KMS-11 (cell line): ENCODE measurements around the gene SLC4A8.

Experiments
- H2AFZ ChIP-seq: fragments of 200-600 bp; sonication (generic); 2 replicates; pipeline ENCODE4 v1.6.1; 2016; ENCODE audit warnings: antibody characterized with exemption, mixed run types, low read depth
- H3K27ac ChIP-seq: fragments of 200-600 bp; sonication (generic); 2 replicates; pipeline ENCODE4 v1.6.1; 2016; ENCODE audit warnings: mild to moderate bottlenecking, mixed run types
- H3K27me3 ChIP-seq: fragments of 200-600 bp; sonication (generic); 2 replicates; pipeline ENCODE4 v1.6.1; 2017; ENCODE audit warnings: mild to moderate bottlenecking, low read depth, mixed run types, moderate library complexity; ENCODE audit not compliant: insufficient read depth
- H3K36me3 ChIP-seq: fragments of 200-600 bp; sonication (generic); 2 replicates; pipeline ENCODE4 v1.6.1; 2017; ENCODE audit warnings: mild to moderate bottlenecking, mixed run types; ENCODE audit not compliant: insufficient read depth
- H3K4me1 ChIP-seq: fragments of 200-600 bp; sonication (generic); 2 replicates; pipeline ENCODE4 v1.6.1; 2016; ENCODE audit warnings: mild to moderate bottlenecking, low read depth, mixed run types; ENCODE audit not compliant: poor library complexity, severe bottlenecking
- H3K4me2 ChIP-seq: fragments of 200-600 bp; sonication (generic); 2 replicates; pipeline ENCODE4 v1.7.0; 2016; ENCODE audit warnings: mild to moderate bottlenecking, mixed run types
- H3K4me3 ChIP-seq: fragments of 200-600 bp; sonication (generic); IDR thresholded peaks from 2 replicates; pipeline ENCODE4 v1.6.1; 2017; ENCODE audit warnings: low read depth, low read length, mixed read lengths; ENCODE audit not compliant: insufficient read depth
- H3K79me2 ChIP-seq: fragments of 200-600 bp; sonication (generic); 2 replicates; pipeline ENCODE4 v1.6.1; 2016; ENCODE audit warnings: low read depth, mixed run types; ENCODE audit not compliant: insufficient read depth
- H3K9ac ChIP-seq: fragments of 200-600 bp; sonication (generic); 2 replicates; pipeline ENCODE4 v1.6.1; 2016; ENCODE audit warnings: mild to moderate bottlenecking, mixed run types
- H4K20me1 ChIP-seq: fragments of 200-600 bp; sonication (generic); 2 replicates; pipeline ENCODE4 v1.6.1; 2016; ENCODE audit warnings: mild to moderate bottlenecking, mixed run types; ENCODE audit not compliant: insufficient read depth
- TF ChIP-seq, protein P1 (sequence below): fragments of 200-600 bp; sonication (generic); conservative IDR thresholded peaks from 2 replicates; pipeline ENCODE4 v1.6.1; 2017; ENCODE audit warnings: low read depth, mild to moderate bottlenecking, antibody characterized with exemption, low read length, moderate library complexity, mixed read lengths

The SLC4A8 gene

DNA sequence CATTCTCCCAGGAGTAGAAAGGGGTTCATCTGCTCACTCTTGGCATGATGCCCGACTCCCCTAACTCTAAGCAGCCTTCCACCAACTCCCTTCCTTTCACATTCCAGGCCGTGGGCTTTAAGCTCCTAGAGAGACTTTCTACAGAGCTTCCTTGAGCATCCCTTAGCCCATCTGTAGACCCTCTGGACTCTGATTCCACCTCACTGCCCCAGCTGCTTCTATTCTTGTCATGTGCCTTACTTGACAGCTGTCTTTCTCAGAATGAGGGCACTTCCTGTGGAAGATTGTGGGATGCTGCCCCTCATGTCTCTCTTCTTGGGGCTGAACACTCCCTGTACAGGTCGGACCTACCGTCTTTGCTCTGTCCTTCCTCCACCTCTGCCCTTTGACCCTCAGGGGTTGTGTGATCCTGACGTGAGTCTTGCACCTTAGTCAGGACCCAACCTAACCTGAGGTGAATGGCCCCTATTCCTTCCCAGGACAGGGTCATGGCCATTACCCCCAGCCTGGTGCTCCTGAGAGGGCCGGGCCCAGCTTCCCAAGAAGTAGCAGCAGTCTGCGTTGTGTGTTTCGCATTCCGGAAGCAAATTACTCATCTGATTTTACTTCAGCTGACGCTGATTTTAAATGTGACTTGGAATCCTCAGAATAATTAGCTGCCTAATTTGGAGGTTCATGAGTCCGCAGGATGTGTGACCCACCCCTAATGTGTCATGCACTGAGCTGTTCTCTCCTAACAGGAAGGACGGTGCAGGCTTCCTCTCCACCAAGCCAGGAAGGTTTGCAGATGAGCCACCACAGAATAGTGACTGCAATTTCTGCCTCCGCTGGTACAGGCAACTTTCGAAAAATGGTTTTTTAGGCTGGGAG, 30.7 kb upstream of the SLC4A8 start:
- Histone ChIP-seq H3K36me3 (no peaks in the 10 kb centered on the region), H3K79me2 (no peaks in the 10 kb centered on the region), H2AFZ (no peak overlapping the region), H3K4me3 (no peak overlapping the region), H4K20me1 (no peaks in the 10 kb centered on the region), H3K4me2 (no peak overlapping the region), H3K9ac (no peak overlapping the region), H3K27ac (no peak overlapping the region), H3K4me1 (peaks cover 18% of the 10 kb centered on the region), H3K27me3 (peaks cover 3% of the 10 kb centered on the region; the same call in 1 of the 2 replicates)
- TF ChIP-seq, protein P1, sequence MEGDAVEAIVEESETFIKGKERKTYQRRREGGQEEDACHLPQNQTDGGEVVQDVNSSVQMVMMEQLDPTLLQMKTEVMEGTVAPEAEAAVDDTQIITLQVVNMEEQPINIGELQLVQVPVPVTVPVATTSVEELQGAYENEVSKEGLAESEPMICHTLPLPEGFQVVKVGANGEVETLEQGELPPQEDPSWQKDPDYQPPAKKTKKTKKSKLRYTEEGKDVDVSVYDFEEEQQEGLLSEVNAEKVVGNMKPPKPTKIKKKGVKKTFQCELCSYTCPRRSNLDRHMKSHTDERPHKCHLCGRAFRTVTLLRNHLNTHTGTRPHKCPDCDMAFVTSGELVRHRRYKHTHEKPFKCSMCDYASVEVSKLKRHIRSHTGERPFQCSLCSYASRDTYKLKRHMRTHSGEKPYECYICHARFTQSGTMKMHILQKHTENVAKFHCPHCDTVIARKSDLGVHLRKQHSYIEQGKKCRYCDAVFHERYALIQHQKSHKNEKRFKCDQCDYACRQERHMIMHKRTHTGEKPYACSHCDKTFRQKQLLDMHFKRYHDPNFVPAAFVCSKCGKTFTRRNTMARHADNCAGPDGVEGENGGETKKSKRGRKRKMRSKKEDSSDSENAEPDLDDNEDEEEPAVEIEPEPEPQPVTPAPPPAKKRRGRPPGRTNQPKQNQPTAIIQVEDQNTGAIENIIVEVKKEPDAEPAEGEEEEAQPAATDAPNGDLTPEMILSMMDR: no peak

DNA sequence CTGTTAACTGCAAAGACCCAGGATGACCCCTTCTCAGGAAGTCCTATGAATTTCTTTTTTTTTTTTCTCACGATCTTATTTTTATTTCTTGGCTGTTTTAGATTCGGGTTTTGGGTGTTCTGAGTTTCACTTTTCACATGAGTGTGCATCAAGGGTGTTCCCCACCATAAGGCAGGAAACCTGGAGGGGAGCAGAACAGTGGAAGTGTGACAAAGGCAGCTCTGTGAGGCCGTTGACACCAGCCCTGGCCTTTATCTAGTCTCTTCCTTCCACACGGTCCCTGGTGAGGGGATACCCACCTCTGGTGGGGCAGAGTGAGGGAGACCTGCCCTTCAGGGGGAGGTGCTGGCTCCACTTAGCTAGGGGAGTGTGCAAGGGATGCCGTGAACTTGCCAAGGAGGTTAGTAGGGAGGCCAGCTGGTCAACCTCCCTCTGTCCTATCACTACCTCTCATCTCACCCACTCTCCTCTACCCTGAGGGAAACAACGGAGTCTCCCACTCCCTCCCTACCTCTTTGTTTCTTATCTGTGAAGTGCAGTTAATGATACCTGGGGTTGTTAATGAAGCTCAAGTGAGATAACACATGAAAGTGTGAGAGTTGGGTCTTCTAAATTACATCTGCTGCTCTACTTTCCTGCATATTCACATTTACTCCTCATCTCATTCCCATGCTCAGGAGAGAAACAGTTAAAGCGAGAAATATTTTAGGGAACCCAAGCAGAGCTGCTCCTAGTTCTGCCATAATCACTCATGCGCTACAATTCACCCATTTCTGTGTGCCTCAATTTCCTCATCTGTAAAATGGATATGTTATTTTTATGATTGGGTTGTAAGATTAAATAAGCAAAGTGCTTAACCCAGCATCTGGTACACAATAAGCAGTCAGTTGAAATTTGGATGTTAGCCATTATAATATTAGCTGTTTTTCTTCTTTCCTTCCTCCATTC, 29.1 kb upstream of the SLC4A8 start:
- Histone ChIP-seq H3K9ac (no peak overlapping the region), H3K36me3 (no peaks in the 10 kb centered on the region), H3K4me1 (peaks cover 18% of the 10 kb centered on the region), H3K27ac (no peak overlapping the region), H2AFZ (no peak overlapping the region), H3K4me2 (no peak overlapping the region), H3K79me2 (no peaks in the 10 kb centered on the region), H3K4me3 (no peak overlapping the region), H3K27me3 (peaks cover 3% of the 10 kb centered on the region; the same call in 1 of the 2 replicates), H4K20me1 (no peaks in the 10 kb centered on the region)
- TF ChIP-seq, protein P1: no peak

- H3K27me3 ChIP-seq: no peaks in the 10 kb centered on the region
- TF ChIP-seq, protein P1: no peak
- no peak overlapping the region for H3K9ac ChIP-seq
- no peak overlapping the region for H3K4me2 ChIP-seq
- no peak overlapping the region for H2AFZ ChIP-seq
- H4K20me1 ChIP-seq: no peaks in the 10 kb centered on the region
- H3K4me1 ChIP-seq: peaks cover 6% of the 10 kb centered on the region
- H3K4me3 ChIP-seq: no peak overlapping the region
- H3K27ac ChIP-seq: no peak overlapping the region
- H3K79me2 ChIP-seq: no peaks in the 10 kb centered on the region
- no peaks in the 10 kb centered on the region for H3K36me3 ChIP-seq
These were observed 27.0 kb upstream of the SLC4A8 start for GRCh38 chr12:51397670-51398069.

- Histone ChIP-seq H2AFZ (no peak overlapping the region), H3K4me1 (no peaks in the 10 kb centered on the region), H3K79me2 (no peaks in the 10 kb centered on the region), H3K36me3 (no peaks in the 10 kb centered on the region), H3K27ac (no peak overlapping the region), H3K9ac (no peak overlapping the region), H4K20me1 (no peaks in the 10 kb centered on the region), H3K27me3 (no peaks in the 10 kb centered on the region), H3K4me2 (no peak overlapping the region), H3K4me3 (no peak overlapping the region)
- TF ChIP-seq, protein P1: no peak
These were observed 24.7 kb upstream of the SLC4A8 start for GRCh38 chr12:51399891-51400290.
